HG03575 (cell line): ENCODE results near the gene GHR.

ENCODE experiments used
- ATAC-seq: cut with Tn5 transposase; IDR thresholded peaks from one replicate; pipeline ENCODE4 v1.9.1; 2021; ENCODE audit not compliant: unreplicated experiment, insufficient number of reproducible peaks, low FRiP score; ENCODE audit errors: extremely low read depth

Gene GHR

GRCh38 chr5:42590566-42590965, 167.3 kb downstream of the GHR start:
- no peak for ATAC-seq

- ATAC-seq = no peak
Measured at GRCh38 chr5:42591015-42591414, 167.8 kb downstream of the GHR start.

DNA sequence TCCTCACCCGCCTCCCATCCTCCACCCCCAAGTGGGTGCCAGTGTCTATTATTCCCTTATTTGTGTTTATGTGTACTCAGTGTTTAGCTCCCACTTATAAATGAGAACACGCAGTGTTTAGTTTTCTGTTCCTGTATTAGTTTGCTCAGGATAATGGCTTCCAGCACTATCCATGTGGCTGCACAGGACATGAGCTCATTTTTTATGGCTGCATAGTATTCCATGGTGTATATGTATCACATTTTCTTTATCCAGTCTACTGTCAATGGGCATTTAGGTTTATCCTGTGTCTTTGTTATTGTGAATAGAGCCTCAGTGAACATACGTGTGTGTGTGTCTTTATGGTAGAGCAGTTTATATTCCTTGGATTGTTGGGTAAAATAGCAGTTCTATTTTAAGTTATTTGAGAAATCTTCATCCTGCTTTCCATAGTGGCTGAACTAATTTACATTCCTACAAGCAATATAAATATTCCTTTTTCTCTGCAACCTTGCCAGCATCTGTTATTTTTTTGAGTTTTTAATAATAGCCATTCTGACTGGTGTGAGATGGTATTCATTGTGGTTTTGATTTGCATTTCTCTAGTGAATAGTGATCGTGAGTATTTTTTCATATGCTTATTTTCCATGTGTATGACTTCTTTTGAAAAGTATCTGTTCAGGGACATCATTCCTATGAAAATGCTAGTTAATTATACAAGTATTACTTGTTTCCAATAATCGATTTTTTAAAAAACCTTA, 169.3 kb downstream of the GHR start:
- ATAC-seq = no peak

GRCh38 chr5:42593591-42593990, 170.4 kb downstream of the GHR start:
- ATAC-seq = no peak

- no peak for ATAC-seq
Measured at GRCh38 chr5:42595597-42595996, 172.4 kb downstream of the GHR start.

DNA sequence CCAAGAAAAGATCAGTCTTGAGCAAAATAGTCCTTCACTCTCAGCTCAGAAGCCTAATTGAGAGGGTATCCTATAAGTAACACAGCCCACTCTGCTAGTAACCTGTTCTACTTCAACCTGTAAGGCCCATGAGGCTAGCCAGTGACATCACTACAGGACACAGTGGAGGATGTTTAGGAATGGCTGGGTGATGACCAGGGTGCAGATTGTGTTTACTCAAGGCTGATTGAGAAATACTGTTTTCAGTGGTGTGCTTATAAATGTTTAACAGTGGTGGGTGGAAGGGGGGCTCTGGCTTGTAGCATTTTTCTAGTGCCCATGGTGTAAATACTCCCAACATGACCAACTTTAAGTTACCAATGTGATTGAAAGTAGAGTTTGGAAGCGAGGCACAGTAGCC, 173.6 kb downstream of the GHR start:
- ATAC-seq = no peak

GRCh38 chr5:42597318-42597937, 174.2 kb downstream of the GHR start:
- no peak for ATAC-seq

DNA sequence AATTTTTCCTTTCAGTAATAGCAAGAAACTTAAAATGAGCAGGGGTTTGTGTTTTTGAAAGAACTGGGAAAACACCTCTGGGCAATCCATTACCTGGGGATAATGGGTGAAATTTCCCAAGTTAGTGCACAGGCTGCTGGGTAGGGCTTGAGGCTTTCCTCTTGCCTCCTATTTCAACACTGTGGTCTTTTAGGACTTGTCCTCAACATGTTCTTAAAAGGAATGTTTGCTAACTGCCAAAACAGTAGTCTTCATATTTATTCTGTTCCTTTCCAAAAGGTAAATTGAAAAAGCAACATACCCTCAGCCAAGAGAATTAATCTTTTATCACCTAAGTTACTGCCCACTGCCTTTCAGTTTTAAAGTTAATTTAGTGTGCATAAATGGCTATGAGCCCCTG, 175.1 kb downstream of the GHR start:
- no peak for ATAC-seq

GRCh38 chr5:42599106-42599505, 175.9 kb downstream of the GHR start:
- ATAC-seq = no peak

DNA sequence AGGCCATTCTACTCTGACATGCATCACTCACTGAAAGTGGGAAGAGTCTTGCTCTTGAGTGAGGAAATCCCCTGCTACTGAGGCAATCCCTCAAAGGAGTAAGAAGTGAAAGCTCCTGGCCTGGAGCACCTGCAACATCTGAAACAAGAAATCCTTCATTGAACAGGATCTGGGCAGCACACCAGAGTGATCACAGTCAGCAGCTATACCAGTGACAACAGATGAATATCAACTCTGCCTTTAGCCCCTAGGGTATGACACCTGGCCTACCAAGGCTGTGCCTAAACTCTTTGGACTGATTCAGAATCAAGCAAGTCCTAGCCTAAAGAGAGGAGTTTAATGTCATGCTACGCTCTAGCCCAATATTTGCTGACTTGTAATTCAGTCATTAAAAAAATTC, 177.2 kb downstream of the GHR start:
- no peak for ATAC-seq

DNA sequence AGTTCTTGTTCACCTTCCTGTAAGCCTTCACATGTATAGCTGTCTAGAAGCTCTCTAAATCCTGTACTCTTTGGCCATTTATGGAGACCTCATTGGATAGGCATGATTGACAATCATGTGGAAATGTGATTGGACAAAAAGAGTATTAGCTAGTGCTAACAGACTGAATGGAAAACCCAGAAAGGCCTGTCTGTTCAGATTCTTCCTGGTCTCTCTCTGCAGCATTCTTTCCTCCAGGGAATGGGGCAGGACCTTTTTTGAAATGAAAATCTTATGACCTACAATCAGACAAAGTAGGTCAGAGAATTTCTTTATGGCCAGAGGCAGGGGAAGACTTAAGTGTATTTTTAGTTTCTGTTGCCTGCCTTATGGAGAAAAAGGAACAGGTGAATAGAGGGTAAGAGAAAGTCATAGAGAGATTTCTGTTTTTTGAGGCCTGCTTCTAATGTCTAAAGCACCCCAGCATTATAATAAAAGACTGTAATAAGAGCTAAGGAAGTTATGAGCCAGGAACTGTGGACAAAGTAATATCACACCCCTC, 181.0 kb downstream of the GHR start:
- ATAC-seq = no peak

DNA sequence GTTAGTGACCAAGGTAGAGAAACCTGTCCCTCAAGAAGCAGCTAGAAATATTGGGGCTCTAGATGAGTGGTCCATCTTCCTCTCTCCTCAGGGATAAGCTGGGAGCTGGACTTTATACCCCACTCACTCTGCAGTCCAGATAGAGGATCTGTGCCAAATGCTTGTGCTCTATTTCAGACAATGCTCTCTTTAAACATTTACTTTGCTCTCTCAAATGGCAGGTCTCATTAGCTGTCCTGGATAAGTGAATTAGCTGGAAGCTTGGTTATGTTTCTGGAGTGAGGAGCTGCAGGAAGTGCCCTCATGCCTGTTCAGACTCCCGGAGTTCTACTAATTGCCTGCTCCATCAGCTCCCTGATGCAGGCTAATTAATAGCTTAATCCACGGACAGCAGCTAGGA, 182.3 kb downstream of the GHR start:
- no peak for ATAC-seq

GRCh38 chr5:42606464-42606869, 183.2 kb downstream of the GHR start:
- no peak for ATAC-seq

GRCh38 chr5:42611437-42611836, 188.2 kb downstream of the GHR start:
- ATAC-seq = no peak

DNA sequence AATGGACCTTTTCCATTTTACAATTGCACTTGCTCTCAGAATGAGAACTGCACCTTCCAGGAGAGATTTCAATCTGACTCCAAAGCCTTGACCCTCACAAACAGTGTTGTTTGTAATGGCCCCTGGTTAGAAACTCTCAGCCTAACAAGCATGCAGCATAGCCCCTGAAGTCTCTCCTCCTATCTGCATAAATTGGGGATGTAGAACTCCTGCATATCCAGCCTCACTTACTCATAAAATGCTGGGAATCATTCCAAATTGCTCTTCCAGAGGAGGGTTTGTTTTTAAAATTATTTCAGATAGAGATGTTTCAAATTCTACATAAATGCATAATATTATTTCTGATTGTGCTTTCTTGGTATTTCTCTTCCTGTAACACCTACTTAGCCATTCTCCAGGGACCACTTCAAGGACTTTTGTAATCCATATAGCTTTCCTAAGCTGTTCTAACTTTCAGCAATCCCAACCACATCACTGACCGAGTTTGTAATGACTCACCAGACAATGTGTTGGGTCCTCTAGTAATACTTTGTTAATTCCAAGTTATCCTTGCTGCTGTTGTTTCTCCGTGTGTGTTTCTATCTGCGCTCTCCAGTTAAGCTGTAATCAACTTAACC, 189.6 kb downstream of the GHR start:
- no peak for ATAC-seq

DNA sequence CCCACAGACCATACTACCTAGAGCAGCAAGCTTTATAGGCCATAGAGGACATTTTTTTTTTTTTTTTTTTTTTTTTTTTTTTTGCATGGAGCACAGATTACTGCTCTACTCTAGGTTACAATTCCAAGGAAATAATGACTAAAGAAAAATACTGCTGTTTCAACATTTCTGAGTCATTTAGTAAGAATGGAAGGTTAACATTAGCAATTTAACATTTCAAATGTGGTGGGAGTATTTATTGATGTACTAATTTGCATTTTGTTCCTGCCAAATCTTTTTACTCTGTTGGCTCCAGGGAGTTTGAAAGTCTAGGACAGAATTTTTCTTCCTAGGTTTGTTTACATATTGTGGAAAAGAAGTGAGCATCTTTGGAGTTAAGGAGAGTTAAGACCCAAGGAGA, 191.3 kb downstream of the GHR start:
- no peak for ATAC-seq

DNA sequence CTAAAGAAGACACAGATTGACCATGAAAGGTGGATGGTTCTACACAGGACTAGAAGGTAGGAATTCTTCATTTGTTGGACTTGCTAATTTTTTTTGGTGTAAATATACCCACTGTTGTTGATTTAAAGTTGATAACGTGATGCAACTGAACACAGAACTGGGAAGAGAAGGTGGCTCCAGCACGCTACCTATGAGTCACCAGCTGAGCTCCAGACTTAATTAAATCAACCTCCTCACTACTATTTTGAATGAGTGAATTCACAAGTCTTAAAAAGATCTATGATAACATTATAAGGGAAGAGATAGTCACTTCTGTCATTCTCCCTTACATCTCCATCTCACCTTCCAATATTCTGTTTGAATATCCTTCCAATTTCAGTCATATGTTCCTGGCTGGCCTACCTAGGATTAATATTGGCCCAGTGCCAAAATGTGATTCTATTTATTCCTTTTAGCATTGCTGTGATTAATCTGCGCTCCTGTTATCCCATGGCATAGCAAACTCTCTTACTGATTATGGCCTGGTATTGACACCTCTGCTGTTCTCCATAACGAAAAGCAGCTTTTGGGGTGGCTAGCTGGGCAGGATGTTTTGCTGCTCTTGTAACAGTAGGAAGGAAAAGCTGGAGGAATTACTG, 197.5 kb downstream of the GHR start:
- no peak for ATAC-seq

DNA sequence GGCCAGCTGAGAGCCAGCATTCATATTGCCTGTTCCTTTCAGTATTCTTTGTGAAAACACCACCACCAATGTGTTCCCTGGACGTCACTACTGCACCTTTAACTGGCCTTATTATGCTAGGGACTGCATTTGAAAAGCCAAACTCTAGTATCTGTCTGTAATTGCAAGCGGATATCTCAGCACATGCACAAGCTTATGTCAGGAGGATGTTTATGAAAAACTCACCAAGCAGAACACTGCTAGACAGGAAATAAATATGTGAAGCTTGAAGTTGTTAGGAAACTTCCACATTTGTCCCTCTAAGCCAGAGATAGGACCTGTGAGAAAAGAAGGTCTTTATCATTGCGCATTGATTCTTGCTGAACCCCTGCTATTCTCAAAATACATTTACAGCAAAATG, 198.0 kb downstream of the GHR start:
- no peak for ATAC-seq

DNA sequence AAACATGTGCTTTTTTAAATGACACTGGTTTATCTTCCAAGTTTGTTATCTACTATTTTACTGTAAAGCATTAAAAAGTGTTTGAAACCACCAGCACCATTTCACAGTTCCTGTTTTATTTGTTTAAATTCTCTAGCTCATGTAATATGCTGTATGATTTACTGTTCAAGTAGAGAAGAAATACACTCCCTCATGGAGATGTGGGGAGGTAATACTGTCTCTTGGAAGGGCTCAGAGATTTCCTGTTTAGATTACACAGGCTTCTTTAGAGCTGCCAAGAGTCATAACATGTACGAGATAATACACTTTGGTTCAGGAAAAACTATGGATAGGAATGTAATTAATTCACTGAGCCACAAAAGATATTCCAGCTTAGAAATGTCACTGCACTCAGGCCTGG, 198.4 kb downstream of the GHR start:
- ATAC-seq = no peak

GRCh38 chr5:42624912-42625311, 201.7 kb downstream of the GHR start:
- no peak for ATAC-seq
